ENCODE measurements around the gene MEF2A. TPM values are rescaled to one million over a fixed set of nuclear protein-coding genes. Genes with fewer than 3 reads are reported as not detected.

MEF2A gene
- total and polyA plus RNA-seq, 10 of the 15 experiments (the other 5 are each of a cell fraction or from before 2014, with no cell fraction given): 7.2 to 46.7 (median 35.9) TPM

GRCh38 chr15:99613887-99614647 is 48.3 kb downstream of the MEF2A start:
- 86% methylated on average over 6 of the region's 6 CpGs for WGBS (ENCODE audit: insufficient coverage, insufficient replicate concordance, low lambda C conversion rate, missing lambda C conversion rate)
- peak; percentile 69 for ATAC-seq
- Histone ChIP-seq H3K4me2 (ENCODE audit: control insufficient read depth, insufficient read depth) (peak overlapping the region; percentile 39), H3K27ac (ENCODE audit: control insufficient read depth, insufficient read depth) (peak overlapping the region; percentile 20; the same call in 1 of the 2 replicates), H3K79me2 (ENCODE audit: control insufficient read depth, insufficient read depth, low read length) (peaks cover 82% of the 10 kb centered on the region), H4K20me1 (ENCODE audit: control insufficient read depth, insufficient read depth) (no peaks in the 10 kb centered on the region), H3K9ac (ENCODE audit: control insufficient read depth, insufficient read depth, low read length) (no peak overlapping the region), H3K4me3 (no peak overlapping the region), H3K9me3 (replicated peaks; ENCODE audit: control insufficient read depth, insufficient read depth, low read length) (no peaks in the 10 kb centered on the region; the same call in 2 of the 3 replicates), H3K4me1 (ENCODE audit: control insufficient read depth, insufficient read depth, low read length) (peaks cover 20% of the 10 kb centered on the region), H2AFZ (ENCODE audit: control insufficient read depth, low read depth, low read length) (no peak overlapping the region), H3K36me3 (ENCODE audit: control insufficient read depth in 2 of 2, insufficient read depth in 2 of 2, low read length in 1 of 2) (no peaks in the 10 kb centered on the region), H3K27me3 (replicated peaks in 1 of 2; ENCODE audit: control insufficient read depth in 2 of 2, insufficient read depth in 2 of 2, low read length in 1 of 2) (no peaks in the 10 kb centered on the region)
- ChIA-PET SMC1A (ENCODE audit: uncharacterized antibody, unreplicated experiment) (interaction anchor here (1.2 to 2.9 kb wide), 11 partner anchors 8 to 270 kb away, joined by 3 to 18 read pairs (median 4); partner anchors contain the start of gene MEF2A), CTCF (interaction anchor here (0.8 to 3.3 kb wide), 7 partner anchors 9 to 90 kb away, joined by 3 to 13 read pairs (median 4); no protein-coding TSS in a partner anchor), RAD21 (ENCODE audit: unreplicated experiment) (interaction anchor here (1.2 to 3.1 kb wide), 7 partner anchors 9 to 110 kb away, joined by 3 to 19 read pairs (median 6); no protein-coding TSS in a partner anchor), POLR2A (interaction anchor here (1.6 kb wide), 1 partner anchor 12 kb away, joined by 3 read pairs; no protein-coding TSS in a partner anchor)
- FAIRE-seq: no peak
- DNase-seq (ENCODE audit: low read depth, low spot score): no peak
- intact Hi-C loops (cut with micrococcal nuclease; ENCODE audit: unreplicated experiment): loop anchor here (5.0 kb wide), 1 partner anchor 47 kb away; the partner anchor contains the start of gene MEF2A
- TF ChIP-seq NR2C2 (IDR thresholded peaks at IDR 0.05; ENCODE audit: borderline replicate concordance, control insufficient read depth, insufficient read length, low read depth): no peak
- TF ChIP-seq JUNB (IDR thresholded peaks at IDR 0.05): peak; percentile 41
- no peak for TF ChIP-seq FOS (IDR thresholded peaks at IDR 0.05; ENCODE audit: borderline replicate concordance, extremely low read depth, insufficient read length)
- BruUV-seq (replicated peaks): no TSS peak
- in situ Hi-C loops (cut with MboI): no loop called here

- CTCF ChIA-PET: interaction anchor here (0.8 to 3.3 kb wide), 5 partner anchors 9 to 342 kb away, joined by 3 to 13 read pairs (median 4); no protein-coding TSS in a partner anchor
- FAIRE-seq: peak; percentile 62
These were observed 49.0 kb downstream of the MEF2A start for GRCh38 chr15:99614749-99615288.

More at GRCh38 chr15:99614749-99615288, 49.0 kb downstream of the MEF2A start:
- TF ChIP-seq SPI1 (IDR thresholded peaks at IDR 0.05; ENCODE audit: borderline replicate concordance, insufficient read depth, low read depth, low read length) (peak; percentile 37; the same call in 1 of the 2 replicates), RELB (IDR thresholded peaks at IDR 0.05; ENCODE audit: low read depth) (no peak)
- H3K27ac ChIP-seq (ENCODE audit: control insufficient read depth, insufficient read depth): peak overlapping the region; percentile 20; the same call in 1 of the 2 replicates
- BruUV-seq (replicated peaks): no TSS peak
- ATAC-seq: peak; percentile 65
- H4K20me1 ChIP-seq (ENCODE audit: control insufficient read depth, insufficient read depth): no peaks in the 10 kb centered on the region
- H3K9ac ChIP-seq (ENCODE audit: control insufficient read depth, insufficient read depth, low read length): no peak overlapping the region
- H3K4me3 ChIP-seq: no peak overlapping the region
- no peaks in the 10 kb centered on the region for H3K36me3 ChIP-seq (ENCODE audit: control insufficient read depth in 2 of 2, insufficient read depth in 2 of 2, low read length in 1 of 2)
- H3K4me1 ChIP-seq (ENCODE audit: control insufficient read depth, insufficient read depth, low read length): peaks cover 20% of the 10 kb centered on the region
- H3K4me2 ChIP-seq (ENCODE audit: control insufficient read depth, insufficient read depth): peak overlapping the region; percentile 39
- H3K27me3 ChIP-seq (replicated peaks in 1 of 2; ENCODE audit: control insufficient read depth in 2 of 2, insufficient read depth in 2 of 2, low read length in 1 of 2): no peaks in the 10 kb centered on the region
- SMC1A ChIA-PET (ENCODE audit: uncharacterized antibody, unreplicated experiment): interaction anchor here (0.5 to 2.9 kb wide), 12 partner anchors 9 to 270 kb away, joined by 3 to 18 read pairs (median 4); partner anchors contain the start of gene MEF2A
- peaks cover 87% of the 10 kb centered on the region for H3K79me2 ChIP-seq (ENCODE audit: control insufficient read depth, insufficient read depth, low read length)
- no peak for DNase-seq (ENCODE audit: low read depth, low spot score)
- intact Hi-C loops (cut with micrococcal nuclease; ENCODE audit: unreplicated experiment): loop anchor here (5.0 kb wide), 1 partner anchor 48 kb away; the partner anchor contains the start of gene MEF2A
- RAD21 ChIA-PET (ENCODE audit: unreplicated experiment): interaction anchor here (1.2 to 3.1 kb wide), 8 partner anchors 10 to 243 kb away, joined by 3 to 19 read pairs (median 6); no protein-coding TSS in a partner anchor
- in situ Hi-C loops (cut with MboI): no loop called here
- 44% methylated on average over 1 of the region's 1 CpG for WGBS (ENCODE audit: insufficient coverage, insufficient replicate concordance, low lambda C conversion rate, missing lambda C conversion rate)
- no peaks in the 10 kb centered on the region; the same call in 2 of the 3 replicates for H3K9me3 ChIP-seq (replicated peaks; ENCODE audit: control insufficient read depth, insufficient read depth, low read length)
- POLR2A ChIA-PET: interaction anchor here (0.5 to 1.6 kb wide), 5 partner anchors 10 to 41 kb away, joined by 3 to 6 read pairs (median 3); no protein-coding TSS in a partner anchor
- H2AFZ ChIP-seq (ENCODE audit: control insufficient read depth, low read depth, low read length): no peak overlapping the region
